ENCODE results near the gene PARD3.

Gene PARD3

GRCh38 chr10:34821587-34822585 lies 6.8 kb upstream of the PARD3 start:
- DNase-seq, result no peak

- no peak for DNase-seq
Measured at GRCh38 chr10:34817586-34817985, 2.5 kb upstream of the PARD3 start.

- DNase-seq, result no peak
Measured at GRCh38 chr10:34817054-34817453, 2.0 kb upstream of the PARD3 start.

- no peak for DNase-seq
Measured at GRCh38 chr10:34816501-34817002, 1.5 kb upstream of the PARD3 start.

- DNase-seq, result no peak
Measured at GRCh38 chr10:34816085-34816496, 995 bp upstream of the PARD3 start.

GRCh38 chr10:34814913-34815184 lies 247 bp downstream of the PARD3 start:
- no peak for DNase-seq

- DNase-seq, result no peak
Measured at GRCh38 chr10:34814223-34814912, 728 bp downstream of the PARD3 start.

GRCh38 chr10:34813626-34814222 lies 1.4 kb downstream of the PARD3 start:
- no peak for DNase-seq

GRCh38 chr10:34812771-34813170 lies 2.3 kb downstream of the PARD3 start:
- no peak for DNase-seq

GRCh38 chr10:34811968-34812514 lies 3.1 kb downstream of the PARD3 start:
- DNase-seq, result no peak

- no peak for DNase-seq
Measured at GRCh38 chr10:34811126-34811967, 3.7 kb downstream of the PARD3 start.

GRCh38 chr10:34809796-34810195 lies 5.3 kb downstream of the PARD3 start:
- DNase-seq, result no peak

GRCh38 chr10:34808801-34809745 lies 6.0 kb downstream of the PARD3 start:
- DNase-seq, result no peak

- no peak for DNase-seq
Measured at GRCh38 chr10:34808336-34808735, 6.8 kb downstream of the PARD3 start.

- no peak for DNase-seq
Measured at GRCh38 chr10:34804306-34804705, 10.8 kb downstream of the PARD3 start.

GRCh38 chr10:34802692-34803091 lies 12.4 kb downstream of the PARD3 start:
- DNase-seq, result no peak

- no peak for DNase-seq
Measured at GRCh38 chr10:34801097-34801733, 13.9 kb downstream of the PARD3 start.

GRCh38 chr10:34800624-34801023 lies 14.5 kb downstream of the PARD3 start:
- no peak for DNase-seq

GRCh38 chr10:34798654-34799053 lies 16.4 kb downstream of the PARD3 start:
- DNase-seq, result no peak

GRCh38 chr10:34797155-34797554 lies 17.9 kb downstream of the PARD3 start:
- DNase-seq, result no peak

- no peak for DNase-seq
Measured at GRCh38 chr10:34796133-34796532, 19.0 kb downstream of the PARD3 start.

Measured in effector CD8-positive, alpha-beta T cell (primary cell).